Psoas muscle (tissue), 8 donors: ENCODE results near the gene KRT10. TPM values are rescaled to one million over a fixed set of nuclear protein-coding genes. Genes with fewer than 3 reads are reported as not detected.

Experiments
- ATAC-seq, 4 donors: fragments of 200-7000 bp; cut with Tn5 transposase; one replicate each; pipeline ENCODE4 v1.9.1; 2020; ENCODE audit warnings: moderate library complexity in 3 of 4, mild to moderate bottlenecking in 2 of 4
- DNase-seq, 2 donors: peaks; one replicate each; pipeline ENCODE4 v3.0.0-alpha.2; 2020
- H3K27ac ChIP-seq: fragments of 200-600 bp; one replicate; pipeline ENCODE4 v1.8.0; 2022
- H3K27me3 ChIP-seq, 3 donors: fragments of 200-600 bp in 1 of 3; one replicate each; pipeline versions ENCODE4 v1.6.1 to v1.8.0; 2013 to 2022; ENCODE audit warnings: low read length in 2 of 3, mild to moderate bottlenecking in 2 of 3, moderate library complexity in 1 of 3; ENCODE audit not compliant: insufficient read depth in 3 of 3
- H3K36me3 ChIP-seq, 2 donors: fragments of 200-600 bp in 1 of 2; one replicate each; pipeline versions ENCODE4 v1.6.1 to v1.8.0; 2013 to 2022; ENCODE audit warnings: low read depth in 1 of 2, mild to moderate bottlenecking in 1 of 2, moderate library complexity in 1 of 2; ENCODE audit not compliant: insufficient read depth in 1 of 2
- H3K4me1 ChIP-seq: fragments of 200-600 bp; one replicate; pipeline ENCODE4 v1.8.0; 2022
- H3K4me3 ChIP-seq: fragments of 200-600 bp; one replicate; pipeline ENCODE4 v1.8.0; 2022; ENCODE audit warnings: mild to moderate bottlenecking
- H3K9me3 ChIP-seq: fragments of 200-600 bp; one replicate; pipeline ENCODE4 v1.8.0; 2022
- WGBS, 3 donors: extraction: QIAGEN DNeasy Blood & Tissue Kit; methylation state at CpG; one replicate each; pipeline versions ENCODE4 v1.1.6 to v1.1.7; 2013; 5-methylcytosine and 5-hydroxymethylcytosine counted together
- intact Hi-C, 2 donors: fragments of 100-400 bp; cut with DNase I; formaldehyde crosslinking; loops; one replicate each; pipeline versions ENCODE4 v1.11.0 to v1.14.2; 2022
- polyA plus RNA-seq, 3 donors: library from polyadenylated mRNA; stranded (reverse); fragments of 200-250 nt; gene quantifications; one replicate each; pipeline ENCODE4 v1.2.3, GENCODE V29; 2013
- total RNA-seq, 4 donors: library from RNA; stranded (reverse); fragmentation: NEBNext Ultra II Directional in 2 of 4; extraction: Animal tissue kit (Norgen Biotek cat#: 25700) in 2 of 4; gene quantifications; one replicate each; pipeline versions ENCODE4 v1.2.1 to v1.2.4, GENCODE V29; 2021 to 2023
- TF ChIP-seq, protein P1 (sequence below): fragments of 200-600 bp; IDR thresholded peaks from one replicate; pipeline ENCODE4 v1.8.0; 2022; ENCODE audit warnings: antibody characterized with exemption
- donor health status: healthy with polysubstance abuse.
- donor health status: DM: no; HTN: no; CAD: no; lungs with moderate emphysema.
- donor health status: Bipolar disorder and iron deficiency.
- donor health status: healthy.
- donor health status: DM: yes; HTN: yes; CAD: no.
- donor health status: DM: no; HTN: no; CAD: no.
- donor health status: DM: no; HTN: no; CAD: no.
- donor health status: DM: yes; HTN: yes; CAD: no.

The KRT10 gene
- total and polyA plus RNA-seq, 7 donors: 23.3 to 38.8 (median 32.7) TPM

- no peaks in the 10 kb centered on the region for H3K9me3 ChIP-seq
- H3K4me1 ChIP-seq: no peaks in the 10 kb centered on the region
- intact Hi-C loops: loop anchor here (10.0 kb wide), 2 partner anchors 515 to 855 kb away; no protein-coding TSS in a partner anchor
- TF ChIP-seq, protein P1, sequence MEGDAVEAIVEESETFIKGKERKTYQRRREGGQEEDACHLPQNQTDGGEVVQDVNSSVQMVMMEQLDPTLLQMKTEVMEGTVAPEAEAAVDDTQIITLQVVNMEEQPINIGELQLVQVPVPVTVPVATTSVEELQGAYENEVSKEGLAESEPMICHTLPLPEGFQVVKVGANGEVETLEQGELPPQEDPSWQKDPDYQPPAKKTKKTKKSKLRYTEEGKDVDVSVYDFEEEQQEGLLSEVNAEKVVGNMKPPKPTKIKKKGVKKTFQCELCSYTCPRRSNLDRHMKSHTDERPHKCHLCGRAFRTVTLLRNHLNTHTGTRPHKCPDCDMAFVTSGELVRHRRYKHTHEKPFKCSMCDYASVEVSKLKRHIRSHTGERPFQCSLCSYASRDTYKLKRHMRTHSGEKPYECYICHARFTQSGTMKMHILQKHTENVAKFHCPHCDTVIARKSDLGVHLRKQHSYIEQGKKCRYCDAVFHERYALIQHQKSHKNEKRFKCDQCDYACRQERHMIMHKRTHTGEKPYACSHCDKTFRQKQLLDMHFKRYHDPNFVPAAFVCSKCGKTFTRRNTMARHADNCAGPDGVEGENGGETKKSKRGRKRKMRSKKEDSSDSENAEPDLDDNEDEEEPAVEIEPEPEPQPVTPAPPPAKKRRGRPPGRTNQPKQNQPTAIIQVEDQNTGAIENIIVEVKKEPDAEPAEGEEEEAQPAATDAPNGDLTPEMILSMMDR: no peak
- ATAC-seq (no peak), DNase-seq (no peak)
- H3K4me3 ChIP-seq: no peak overlapping the region
- H3K27ac ChIP-seq: no peak overlapping the region
- 61 to 75% (median 73%) methylated on average over 2 of the region's 2 CpGs for WGBS, 3 donors
- H3K36me3 ChIP-seq: no peaks in the 10 kb centered on the region
- peaks cover 0 to 71% (median 2%) of the 10 kb centered on the region in 3 donors for H3K27me3 ChIP-seq
Observed at GRCh38 chr17:40809721-40810421, 12.5 kb downstream of the KRT10 start.

DNA sequence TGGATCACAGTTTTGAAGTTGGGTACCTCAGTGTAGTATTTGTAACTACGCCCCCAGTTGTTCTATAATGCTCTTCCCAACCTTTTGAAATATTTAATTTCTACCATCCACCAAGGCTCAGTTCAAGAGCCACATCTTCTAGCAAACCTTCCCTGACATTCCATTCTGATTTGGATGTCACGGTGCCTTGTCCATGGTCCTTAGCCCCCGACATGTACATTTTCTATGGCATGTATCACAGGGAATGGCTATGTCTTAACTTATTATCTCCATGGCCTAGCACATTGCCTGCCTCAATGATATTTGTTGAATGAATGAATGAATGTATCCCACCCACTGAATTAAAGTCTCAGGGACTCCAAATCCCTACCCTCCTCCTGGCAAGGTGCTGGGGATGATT is 16.3 kb downstream of the KRT10 start:
- DNase-seq: no peak
- H3K27ac ChIP-seq: no peak overlapping the region
- H3K4me1 ChIP-seq: no peaks in the 10 kb centered on the region
- no peaks in the 10 kb centered on the region for H3K36me3 ChIP-seq
- intact Hi-C loops: loop anchor here (10.0 kb wide), 2 partner anchors 519 to 859 kb away; no protein-coding TSS in a partner anchor
- 48 to 66% (median 50%) methylated on average over 3 of the region's 3 CpGs for WGBS, 3 donors
- TF ChIP-seq, protein P1: no peak
- H3K9me3 ChIP-seq: no peaks in the 10 kb centered on the region
- no peak for ATAC-seq
- peaks cover 0 to 75% (median 2%) of the 10 kb centered on the region in 3 donors for H3K27me3 ChIP-seq
- H3K4me3 ChIP-seq: no peak overlapping the region

- Histone ChIP-seq H3K4me3 (no peak overlapping the region), H3K9me3 (no peaks in the 10 kb centered on the region), H3K27me3 (peaks cover 0 to 65% (median 2%) of the 10 kb centered on the region in 3 donors), H3K4me1 (no peaks in the 10 kb centered on the region), H3K27ac (no peak overlapping the region), H3K36me3 (no peaks in the 10 kb centered on the region)
- ATAC-seq (peak; percentile 69 to 86 (median 78)), DNase-seq (peak; percentile 62 to 76)
- WGBS, 3 donors: 14 to 15% (median 14%) methylated on average over 13 of the region's 13 CpGs
- intact Hi-C loops: loop anchor here (2.0 to 10.0 kb wide), 4 partner anchors 521 to 863 kb away; no protein-coding TSS in a partner anchor
- TF ChIP-seq, protein P1: peak; percentile 83
Observed at GRCh38 chr17:40803617-40804082, 18.8 kb downstream of the KRT10 start.

DNA sequence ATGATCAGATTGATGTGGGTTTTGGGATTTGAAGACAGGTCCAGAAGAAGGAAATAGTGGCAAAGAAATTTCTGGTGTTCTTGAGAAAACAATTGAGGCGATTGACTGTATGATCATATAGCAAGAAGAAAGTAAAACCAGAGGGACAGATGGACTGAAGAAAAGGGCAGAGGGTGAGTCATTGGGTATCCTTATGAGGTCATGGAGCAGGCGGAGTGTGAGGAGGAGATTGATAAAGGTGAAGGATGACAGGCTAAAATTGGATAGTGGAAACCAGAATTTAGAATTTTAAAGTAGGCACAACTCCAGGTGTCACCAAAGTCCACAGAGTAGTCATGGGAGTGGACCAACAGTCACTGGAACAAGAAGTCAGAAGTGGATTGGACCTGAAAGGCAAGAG is 21.3 kb downstream of the KRT10 start:
- DNase-seq (no peak), ATAC-seq (no peak)
- TF ChIP-seq, protein P1: no peak
- no peaks in the 10 kb centered on the region for H3K36me3 ChIP-seq
- intact Hi-C loops: loop anchor here (5.0 to 10.0 kb wide), 3 partner anchors 524 to 864 kb away; no protein-coding TSS in a partner anchor
- no peaks in the 10 kb centered on the region for H3K4me1 ChIP-seq
- WGBS, 3 donors: 72 to 80% (median 75%) methylated on average over 2 of the region's 2 CpGs
- no peak overlapping the region for H3K4me3 ChIP-seq
- H3K27me3 ChIP-seq: peaks cover 0 to 45% (median 2%) of the 10 kb centered on the region in 3 donors
- H3K9me3 ChIP-seq: no peaks in the 10 kb centered on the region
- no peak overlapping the region for H3K27ac ChIP-seq
